ENCODE measurements around the gene KIF5B. TPM values are rescaled to one million over a fixed set of nuclear protein-coding genes. Genes with fewer than 3 reads are reported as not detected.
A peak's percentile ranks its signal among the peaks of the same experiment; 100 is the strongest.
"Not testable (repeated sequence)": the region's sequence is repeated elsewhere in the genome, so short reads cannot be mapped to it uniquely, and the experiment has no call there.

KIF5B gene
- total RNA-seq, 1 experiment from 2014 or later, result 63.2 TPM

GRCh38 chr10:31974434-31975124 is 81.6 kb downstream of the KIF5B start:
- Mint-ChIP-seq H3K36me3 (peaks cover 13% of the 10 kb centered on the region), H3K9me3 (peaks cover 18% of the 10 kb centered on the region), H3K4me3 (no peak overlapping the region), H3K27me3 (ENCODE audit: low read depth) (no peaks in the 10 kb centered on the region), H3K27ac (peak overlapping the region; percentile 30; the same call in 1 of the 2 replicates), H3K4me1 (peaks cover 20% of the 10 kb centered on the region)
- DNase-seq (ENCODE audit: low spot score) (no peak), ATAC-seq (no peak)
- ChIA-PET CTCF (interaction anchor here (1.0 kb wide), 1 partner anchor 78 kb away, joined by 3 read pairs; no protein-coding TSS in a partner anchor), POLR2A (no interaction called here)
- TF ChIP-seq ZMAT4 (CRISPR knock-in tag; IDR thresholded peaks at IDR 0.05), result no peak
- no peak for TF ChIP-seq ETV6 (CRISPR knock-in tag; IDR thresholded peaks at IDR 0.05)
- TF ChIP-seq AFF4 (CRISPR knock-in tag; IDR thresholded peaks at IDR 0.05; ENCODE audit: borderline replicate concordance), result no peak
- no peak for TF ChIP-seq AR (CRISPR knock-in tag; IDR thresholded peaks at IDR 0.05)
- TF ChIP-seq FOXK1 (CRISPR knock-in tag; IDR thresholded peaks at IDR 0.05), result no peak

- no peak for TF ChIP-seq TEAD1 (CRISPR knock-in tag; IDR thresholded peaks at IDR 0.05)
- H3K27ac Mint-ChIP-seq, result no peak overlapping the region
- CTCF ChIA-PET, result no interaction called here
- no peaks in the 10 kb centered on the region for H3K27me3 Mint-ChIP-seq (ENCODE audit: low read depth)
- peaks cover 3% of the 10 kb centered on the region for H3K36me3 Mint-ChIP-seq
- DNase-seq (ENCODE audit: low spot score) (no peak), ATAC-seq (no peak)
- H3K4me1 Mint-ChIP-seq, result peaks cover 16% of the 10 kb centered on the region
- POLR2A ChIA-PET, result no interaction called here
- no peak overlapping the region for H3K4me3 Mint-ChIP-seq
- peaks cover 8% of the 10 kb centered on the region for H3K9me3 Mint-ChIP-seq
These were observed 83.6 kb downstream of the KIF5B start for GRCh38 chr10:31972519-31973041.

GRCh38 chr10:31969847-31970246 is 86.4 kb downstream of the KIF5B start:
- H3K4me3 Mint-ChIP-seq; H3K27me3 Mint-ChIP-seq (ENCODE audit: low read depth); ATAC-seq; POLR2A ChIA-PET; H3K9me3 Mint-ChIP-seq; DNase-seq (ENCODE audit: low spot score); H3K27ac Mint-ChIP-seq; CTCF ChIA-PET; H3K36me3 Mint-ChIP-seq; H3K4me1 Mint-ChIP-seq: not testable (repeated sequence)

GRCh38 chr10:31963589-31963980 is 92.6 kb downstream of the KIF5B start:
- Mint-ChIP-seq H3K36me3 (no peaks in the 10 kb centered on the region), H3K27me3 (ENCODE audit: low read depth) (no peaks in the 10 kb centered on the region), H3K4me3 (no peak overlapping the region), H3K27ac (no peak overlapping the region), H3K9me3 (no peaks in the 10 kb centered on the region), H3K4me1 (peaks cover 3% of the 10 kb centered on the region; the same call in 1 of the 2 replicates)
- CTCF ChIA-PET, result interaction anchor here (0.8 kb wide), 1 partner anchor 127 kb away, joined by 3 read pairs; no protein-coding TSS in a partner anchor
- DNase-seq (ENCODE audit: low spot score), result no peak
- peak; percentile 24 for ATAC-seq
- TF ChIP-seq CTCF (IDR thresholded peaks at IDR 0.05) (no peak), RELA (CRISPR knock-in tag; IDR thresholded peaks at IDR 0.05; ENCODE audit: borderline replicate concordance) (no peak), ZNF512 (CRISPR knock-in tag; IDR thresholded peaks at IDR 0.05; ENCODE audit: borderline replicate concordance) (no peak), CREM (CRISPR knock-in tag; IDR thresholded peaks at IDR 0.05) (no peak)
- POLR2A ChIA-PET, result no interaction called here
